MV-4-11 (cell line): ENCODE data around the gene NOTCH4.
"Not testable (repeated sequence)": the region's sequence is repeated elsewhere in the genome, so short reads cannot be mapped to it uniquely, and the experiment has no call there.

Source experiments
- DNase-seq: peaks from one replicate; lab custom pipeline; 2025; lab: John Stamatoyannopoulos, UW

The NOTCH4 gene

GRCh38 chr6:32216998-32217397, 6.9 kb downstream of the NOTCH4 start:
- DNase-seq: no peak

- DNase-seq: no peak
Observed at GRCh38 chr6:32216285-32216684, 7.6 kb downstream of the NOTCH4 start.

GRCh38 chr6:32215617-32216016, 8.2 kb downstream of the NOTCH4 start:
- DNase-seq: no peak

GRCh38 chr6:32214126-32214525, 9.7 kb downstream of the NOTCH4 start:
- DNase-seq: no peak

- DNase-seq: no peak
Observed at GRCh38 chr6:32213649-32214048, 10.2 kb downstream of the NOTCH4 start.

- DNase-seq: no peak
Observed at GRCh38 chr6:32212076-32212760, 11.6 kb downstream of the NOTCH4 start.

GRCh38 chr6:32211432-32211831, 12.4 kb downstream of the NOTCH4 start:
- DNase-seq: not testable (repeated sequence)

- DNase-seq: no peak
Observed at GRCh38 chr6:32210191-32210601, 13.7 kb downstream of the NOTCH4 start.

GRCh38 chr6:32208996-32209395, 14.9 kb downstream of the NOTCH4 start:
- DNase-seq: no peak

GRCh38 chr6:32204268-32204715, 19.6 kb downstream of the NOTCH4 start:
- DNase-seq: no peak

GRCh38 chr6:32203426-32204267, 20.2 kb downstream of the NOTCH4 start:
- no peak for DNase-seq

- no peak for DNase-seq
Observed at GRCh38 chr6:32202186-32202585, 21.7 kb downstream of the NOTCH4 start.

- DNase-seq: no peak
Observed at GRCh38 chr6:32200711-32201475, 23.0 kb downstream of the NOTCH4 start.

GRCh38 chr6:32198866-32199265, 25.0 kb downstream of the NOTCH4 start:
- DNase-seq: no peak

- no peak for DNase-seq
Observed at GRCh38 chr6:32198345-32198696, 25.5 kb downstream of the NOTCH4 start.

- peak; percentile 65 for DNase-seq
Observed at GRCh38 chr6:32196682-32197616, 26.9 kb downstream of the NOTCH4 start.

- peak; percentile 61 for DNase-seq
Observed at GRCh38 chr6:32195902-32196681, 27.8 kb downstream of the NOTCH4 start.

- peak; percentile 100 for DNase-seq
Observed at GRCh38 chr6:32195652-32195901, 28.3 kb downstream of the NOTCH4 start.

GRCh38 chr6:32194825-32195651, 28.8 kb downstream of the NOTCH4 start:
- peak; percentile 65 for DNase-seq

- DNase-seq: no peak
Observed at GRCh38 chr6:32194388-32194787, 29.5 kb downstream of the NOTCH4 start.
